NOMO-1 treated with DMSO at 0.1 percent for 48 hours (cell line): Measurements from ENCODE around the gene LMAN2L.

ENCODE experiments used
- DNase-seq: peaks from one replicate; lab custom pipeline; 2025; ENCODE audit not compliant: unreplicated experiment; lab: John Stamatoyannopoulos, UW

Gene LMAN2L

GRCh38 chr2:96760986-96761832 lies 21.3 kb upstream of the LMAN2L start:
- DNase-seq = peak; percentile 31

- DNase-seq = peak; percentile 90
Observed at GRCh38 chr2:96760036-96760985, 20.4 kb upstream of the LMAN2L start, which contains the start of gene CNNM4. TSS of gene CNNM4 (plus strand) at chr2:96760902. CDS start at chr2:96761000, 98 bp downstream.

- DNase-seq = no peak
Observed at GRCh38 chr2:96759548-96759947, 19.7 kb upstream of the LMAN2L start.

GRCh38 chr2:96758987-96759386 lies 19.1 kb upstream of the LMAN2L start:
- no peak for DNase-seq

- no peak for DNase-seq
Observed at GRCh38 chr2:96757477-96757860, 17.6 kb upstream of the LMAN2L start.

GRCh38 chr2:96756788-96757476 lies 17.1 kb upstream of the LMAN2L start:
- no peak for DNase-seq

GRCh38 chr2:96754317-96754716 lies 14.5 kb upstream of the LMAN2L start:
- no peak for DNase-seq

GRCh38 chr2:96753661-96754282 lies 13.9 kb upstream of the LMAN2L start:
- no peak for DNase-seq

GRCh38 chr2:96751800-96752199 lies 11.9 kb upstream of the LMAN2L start:
- DNase-seq = no peak

- DNase-seq = no peak
Observed at GRCh38 chr2:96747061-96747617, 7.3 kb upstream of the LMAN2L start.

- no peak for DNase-seq
Observed at GRCh38 chr2:96739076-96739632, 710 bp downstream of the LMAN2L start.

GRCh38 chr2:96737831-96738230 lies 2.0 kb downstream of the LMAN2L start:
- no peak for DNase-seq

GRCh38 chr2:96737251-96737650 lies 2.6 kb downstream of the LMAN2L start:
- DNase-seq = no peak

- no peak for DNase-seq
Observed at GRCh38 chr2:96734880-96735583, 4.8 kb downstream of the LMAN2L start.

- DNase-seq = no peak
Observed at GRCh38 chr2:96733931-96734330, 5.9 kb downstream of the LMAN2L start.

- DNase-seq = no peak
Observed at GRCh38 chr2:96730212-96730611, 9.7 kb downstream of the LMAN2L start.

- no peak for DNase-seq
Observed at GRCh38 chr2:96729748-96730147, 10.1 kb downstream of the LMAN2L start.

- DNase-seq = no peak
Observed at GRCh38 chr2:96727431-96727830, 12.4 kb downstream of the LMAN2L start.

- no peak for DNase-seq
Observed at GRCh38 chr2:96726131-96726530, 13.7 kb downstream of the LMAN2L start.
